ENCODE data around the gene AUTS2. TPM values are rescaled to one million over a fixed set of nuclear protein-coding genes. Genes with fewer than 3 reads are reported as not detected.

The AUTS2 gene
- total and polyA plus RNA-seq, 4 donors = 4.9 to 24.4 (median 7.0) TPM

DNA sequence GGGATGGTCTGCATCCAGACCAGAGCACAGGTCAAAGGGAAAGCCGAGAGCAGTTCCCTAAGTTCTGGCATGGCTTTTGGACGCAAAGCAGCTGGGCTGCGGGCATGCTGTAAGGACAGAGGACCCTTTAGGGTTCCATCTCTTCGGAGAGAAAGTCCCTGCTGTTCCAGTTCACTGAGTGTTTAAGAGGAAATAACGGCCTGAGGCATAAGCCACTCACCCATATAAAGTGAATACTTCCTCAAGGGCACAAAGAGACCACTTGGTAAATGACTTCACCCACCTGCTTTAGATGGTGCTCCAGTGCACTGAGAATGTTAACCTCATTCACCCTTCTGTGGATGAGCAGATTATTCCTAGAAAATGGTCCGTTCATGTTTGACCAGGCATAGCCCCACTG, 946.9 kb downstream of the AUTS2 start (continued):
- TF ChIP-seq, protein P1, sequence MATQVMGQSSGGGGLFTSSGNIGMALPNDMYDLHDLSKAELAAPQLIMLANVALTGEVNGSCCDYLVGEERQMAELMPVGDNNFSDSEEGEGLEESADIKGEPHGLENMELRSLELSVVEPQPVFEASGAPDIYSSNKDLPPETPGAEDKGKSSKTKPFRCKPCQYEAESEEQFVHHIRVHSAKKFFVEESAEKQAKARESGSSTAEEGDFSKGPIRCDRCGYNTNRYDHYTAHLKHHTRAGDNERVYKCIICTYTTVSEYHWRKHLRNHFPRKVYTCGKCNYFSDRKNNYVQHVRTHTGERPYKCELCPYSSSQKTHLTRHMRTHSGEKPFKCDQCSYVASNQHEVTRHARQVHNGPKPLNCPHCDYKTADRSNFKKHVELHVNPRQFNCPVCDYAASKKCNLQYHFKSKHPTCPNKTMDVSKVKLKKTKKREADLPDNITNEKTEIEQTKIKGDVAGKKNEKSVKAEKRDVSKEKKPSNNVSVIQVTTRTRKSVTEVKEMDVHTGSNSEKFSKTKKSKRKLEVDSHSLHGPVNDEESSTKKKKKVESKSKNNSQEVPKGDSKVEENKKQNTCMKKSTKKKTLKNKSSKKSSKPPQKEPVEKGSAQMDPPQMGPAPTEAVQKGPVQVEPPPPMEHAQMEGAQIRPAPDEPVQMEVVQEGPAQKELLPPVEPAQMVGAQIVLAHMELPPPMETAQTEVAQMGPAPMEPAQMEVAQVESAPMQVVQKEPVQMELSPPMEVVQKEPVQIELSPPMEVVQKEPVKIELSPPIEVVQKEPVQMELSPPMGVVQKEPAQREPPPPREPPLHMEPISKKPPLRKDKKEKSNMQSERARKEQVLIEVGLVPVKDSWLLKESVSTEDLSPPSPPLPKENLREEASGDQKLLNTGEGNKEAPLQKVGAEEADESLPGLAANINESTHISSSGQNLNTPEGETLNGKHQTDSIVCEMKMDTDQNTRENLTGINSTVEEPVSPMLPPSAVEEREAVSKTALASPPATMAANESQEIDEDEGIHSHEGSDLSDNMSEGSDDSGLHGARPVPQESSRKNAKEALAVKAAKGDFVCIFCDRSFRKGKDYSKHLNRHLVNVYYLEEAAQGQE (IDR thresholded peaks at IDR 0.05) = no peak
- TF ChIP-seq HNF4G (IDR thresholded peaks at IDR 0.05) = no peak
- TF ChIP-seq SP1 (IDR thresholded peaks at IDR 0.05) = no peak
- TF ChIP-seq HNF4A (conservative IDR thresholded peaks at IDR 0.05) = no peak
- no peak for TF ChIP-seq FOXA1 (IDR thresholded peaks at IDR 0.05)
- TF ChIP-seq, protein P2, sequence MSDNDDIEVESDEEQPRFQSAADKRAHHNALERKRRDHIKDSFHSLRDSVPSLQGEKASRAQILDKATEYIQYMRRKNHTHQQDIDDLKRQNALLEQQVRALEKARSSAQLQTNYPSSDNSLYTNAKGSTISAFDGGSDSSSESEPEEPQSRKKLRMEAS (IDR thresholded peaks at IDR 0.05) = no peak
- TF ChIP-seq, protein P3, sequence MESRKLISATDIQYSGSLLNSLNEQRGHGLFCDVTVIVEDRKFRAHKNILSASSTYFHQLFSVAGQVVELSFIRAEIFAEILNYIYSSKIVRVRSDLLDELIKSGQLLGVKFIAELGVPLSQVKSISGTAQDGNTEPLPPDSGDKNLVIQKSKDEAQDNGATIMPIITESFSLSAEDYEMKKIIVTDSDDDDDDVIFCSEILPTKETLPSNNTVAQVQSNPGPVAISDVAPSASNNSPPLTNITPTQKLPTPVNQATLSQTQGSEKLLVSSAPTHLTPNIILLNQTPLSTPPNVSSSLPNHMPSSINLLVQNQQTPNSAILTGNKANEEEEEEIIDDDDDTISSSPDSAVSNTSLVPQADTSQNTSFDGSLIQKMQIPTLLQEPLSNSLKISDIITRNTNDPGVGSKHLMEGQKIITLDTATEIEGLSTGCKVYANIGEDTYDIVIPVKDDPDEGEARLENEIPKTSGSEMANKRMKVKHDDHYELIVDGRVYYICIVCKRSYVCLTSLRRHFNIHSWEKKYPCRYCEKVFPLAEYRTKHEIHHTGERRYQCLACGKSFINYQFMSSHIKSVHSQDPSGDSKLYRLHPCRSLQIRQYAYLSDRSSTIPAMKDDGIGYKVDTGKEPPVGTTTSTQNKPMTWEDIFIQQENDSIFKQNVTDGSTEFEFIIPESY (IDR thresholded peaks at IDR 0.05) = no peak

DNA sequence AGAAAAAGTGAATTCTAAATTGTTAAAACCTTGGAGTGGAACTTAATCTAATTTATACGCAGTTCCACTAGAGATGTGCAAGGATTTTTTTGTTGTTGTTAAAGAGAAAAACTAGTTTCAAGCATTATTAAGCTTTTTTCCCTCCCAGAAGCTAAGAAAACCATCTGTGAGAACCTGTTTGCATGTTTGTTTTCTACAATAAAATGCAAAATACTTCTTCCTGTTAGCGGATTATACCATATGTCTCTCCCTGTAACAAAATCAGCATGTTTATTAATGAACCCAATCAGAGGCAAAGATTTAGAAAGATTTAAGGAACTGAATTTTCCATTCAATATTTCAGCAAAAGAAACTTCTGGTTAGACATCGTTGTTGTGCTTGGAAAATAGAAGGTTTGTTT, 953.9 kb downstream of the AUTS2 start:
- Histone ChIP-seq H3K36me3 (ENCODE audit: control insufficient read depth in 4 of 4, insufficient read depth in 3 of 4, low read depth in 1 of 4, low read length in 3 of 4) (no peaks in the 10 kb centered on the region), H3K4me3 (ENCODE audit: low read depth in 1 of 3, low read length in 3 of 3) (no peak overlapping the region), H3K4me1 (ENCODE audit: control insufficient read depth in 4 of 4, insufficient read depth in 4 of 4, low read length in 3 of 4) (peaks cover 0 to 5% (median 2%) of the 10 kb centered on the region in 4 donors), H3K27ac (ENCODE audit: low read depth in 1 of 2, low read length in 2 of 2) (no peak overlapping the region), H3K9ac (ENCODE audit: low read depth in 1 of 2, low read length in 2 of 2) (no peak overlapping the region), H3K9me3 (ENCODE audit: control insufficient read depth in 4 of 4, low read length in 3 of 4) (no peaks in the 10 kb centered on the region), H3K27me3 (ENCODE audit: control insufficient read depth in 4 of 4, insufficient read depth in 4 of 4, low read length in 3 of 4) (no peaks in the 10 kb centered on the region)
- DNase-seq (ENCODE audit: low spot score) = no peak
- no peak for TF ChIP-seq FOXA1 (IDR thresholded peaks at IDR 0.05)
- no peak for TF ChIP-seq HNF4G (IDR thresholded peaks at IDR 0.05)
- TF ChIP-seq TAF1 (conservative IDR thresholded peaks at IDR 0.05) = no peak
- 92% methylated on average over 3 of the region's 3 CpGs for WGBS

DNA sequence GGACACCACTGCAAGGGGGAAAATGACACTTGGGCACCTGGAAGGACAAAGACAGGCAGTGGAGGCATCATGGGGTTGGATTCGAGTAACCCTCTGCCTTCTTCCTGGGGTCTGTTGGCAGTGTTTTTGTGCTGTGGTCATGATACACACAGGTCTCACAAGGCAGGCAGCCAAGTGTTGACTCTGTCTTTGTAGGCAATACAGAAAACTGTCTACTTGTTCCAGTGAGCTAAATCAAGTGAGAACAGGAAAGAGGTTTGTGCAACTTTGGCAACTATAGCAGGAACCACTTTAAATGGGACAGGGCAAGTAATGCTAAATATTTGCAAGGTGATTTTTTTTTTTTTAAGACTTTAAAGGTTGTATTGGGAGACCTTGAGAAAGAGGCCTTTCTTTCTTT, 955.1 kb downstream of the AUTS2 start:
- H3K4me3 ChIP-seq (ENCODE audit: low read depth in 1 of 3, low read length in 3 of 3) = no peak overlapping the region
- DNase-seq (ENCODE audit: low spot score) = no peak
- peak overlapping the region; percentile 33 to 58 for H3K27ac ChIP-seq (ENCODE audit: low read depth in 1 of 2, low read length in 2 of 2)
- peaks cover 0 to 8% (median 2%) of the 10 kb centered on the region in 4 donors for H3K4me1 ChIP-seq (ENCODE audit: control insufficient read depth in 4 of 4, insufficient read depth in 4 of 4, low read length in 3 of 4)
- TF ChIP-seq, protein P1 (IDR thresholded peaks at IDR 0.05) = no peak
- no peak for TF ChIP-seq HNF4G (IDR thresholded peaks at IDR 0.05)
- TF ChIP-seq HNF4A (conservative IDR thresholded peaks at IDR 0.05) = peak; percentile 14 to 31
- peak in 1 of 2 donors; percentile 43 for TF ChIP-seq RXRA (IDR thresholded peaks at IDR 0.05)
- TF ChIP-seq SP1 (IDR thresholded peaks at IDR 0.05) = no peak
- TF ChIP-seq RAD21 (IDR thresholded peaks at IDR 0.05) = peak in 1 of 2 donors; percentile 41
- TF ChIP-seq GABPA (IDR thresholded peaks at IDR 0.05 in 1 of 2, conservative IDR thresholded peaks at IDR 0.05 in 1 of 2) = no peak
- H3K9ac ChIP-seq (ENCODE audit: low read depth in 1 of 2, low read length in 2 of 2) = no peak overlapping the region
- H3K27me3 ChIP-seq (ENCODE audit: control insufficient read depth in 4 of 4, insufficient read depth in 4 of 4, low read length in 3 of 4) = no peaks in the 10 kb centered on the region
- H3K9me3 ChIP-seq (ENCODE audit: control insufficient read depth in 4 of 4, low read length in 3 of 4) = no peaks in the 10 kb centered on the region
- no peaks in the 10 kb centered on the region for H3K36me3 ChIP-seq (ENCODE audit: control insufficient read depth in 4 of 4, insufficient read depth in 3 of 4, low read depth in 1 of 4, low read length in 3 of 4)
- WGBS = 59% methylated on average over 1 of the region's 1 CpG
